Mucosa of descending colon (tissue), 3 donors: ENCODE data around the gene PLA2G4B. TPM values are rescaled to one million over a fixed set of nuclear protein-coding genes. Genes with fewer than 3 reads are reported as not detected.

ENCODE experiments used
- ATAC-seq: fragments of 200-7000 bp; cut with Tn5 transposase; one replicate; pipeline ENCODE4 v1.9.1; 2020; ENCODE audit warnings: mild to moderate bottlenecking, moderate library complexity
- DNase-seq, 3 donors: peaks; one replicate each; pipeline ENCODE4 v3.0.0-alpha.2; 2020
- H3K36me3 ChIP-seq: fragments of 200-600 bp; one replicate; pipeline ENCODE4 v1.8.0; 2021; ENCODE audit warnings: low read depth, mild to moderate bottlenecking
- H3K4me1 ChIP-seq: fragments of 200-600 bp; one replicate; pipeline ENCODE4 v1.8.0; 2021; ENCODE audit warnings: low read depth, mild to moderate bottlenecking
- H3K4me3 ChIP-seq: fragments of 200-600 bp; one replicate; pipeline ENCODE4 v1.8.0; 2021; ENCODE audit warnings: mild to moderate bottlenecking
- H3K9me3 ChIP-seq: fragments of 200-600 bp; one replicate; pipeline ENCODE4 v1.8.0; 2021; ENCODE audit warnings: mild to moderate bottlenecking
- intact Hi-C, 2 donors: fragments of 100-400 bp; cut with DNase I in 1 of 2; cut with micrococcal nuclease in 1 of 2; formaldehyde crosslinking; loops; one replicate each; pipeline versions ENCODE4 v1.11.0 to v1.11.1; 2022; cut with DNase I, micrococcal nuclease
- total RNA-seq, 3 donors: library from RNA; stranded (reverse); fragmentation: NEBNext Ultra II Directional in 2 of 3; extraction: Animal tissue kit (Norgen Biotek cat#: 25700) in 2 of 3; gene quantifications; one replicate each; pipeline versions ENCODE4 v1.2.1 to v1.2.4, GENCODE V29; 2021 to 2023
- TF ChIP-seq, protein P1 (sequence below): fragments of 200-600 bp; IDR thresholded peaks from one replicate; pipeline ENCODE4 v1.8.0; 2022; ENCODE audit warnings: antibody characterized with exemption, mild to moderate bottlenecking
- donor health status: DM: no; HTN: no; CAD: no; lungs with moderate emphysema.
- donor health status: DM: no; HTN: no; CAD: no.
- donor health status: DM: no; HTN: yes; CAD: no.

PLA2G4B gene
- total RNA-seq, 3 donors from 2014 or later, result 5.2 to 9.7 (median 6.4) TPM

DNA sequence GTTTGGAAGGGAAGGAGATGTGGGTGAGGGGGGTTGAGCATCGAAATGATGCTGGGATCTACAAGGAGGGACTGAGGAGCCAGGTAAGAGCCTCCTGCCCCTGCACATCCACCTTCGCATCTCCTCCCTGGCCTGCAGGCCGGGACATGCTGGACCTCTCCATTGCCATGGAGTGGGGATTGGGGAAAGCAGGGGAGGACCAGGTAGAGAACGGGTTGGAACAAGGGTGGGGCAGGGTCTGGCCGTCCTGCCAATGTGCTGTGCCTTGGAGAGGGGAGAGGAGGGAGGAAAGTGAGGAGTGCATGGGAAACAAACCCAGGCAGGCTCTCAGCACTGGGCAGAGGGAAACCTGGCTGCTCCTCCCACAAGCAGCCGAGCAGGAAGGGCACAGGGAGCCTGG lies 10.6 kb downstream of the PLA2G4B start:
- DNase-seq (no peak), ATAC-seq (no peak)
- TF ChIP-seq, protein P1, sequence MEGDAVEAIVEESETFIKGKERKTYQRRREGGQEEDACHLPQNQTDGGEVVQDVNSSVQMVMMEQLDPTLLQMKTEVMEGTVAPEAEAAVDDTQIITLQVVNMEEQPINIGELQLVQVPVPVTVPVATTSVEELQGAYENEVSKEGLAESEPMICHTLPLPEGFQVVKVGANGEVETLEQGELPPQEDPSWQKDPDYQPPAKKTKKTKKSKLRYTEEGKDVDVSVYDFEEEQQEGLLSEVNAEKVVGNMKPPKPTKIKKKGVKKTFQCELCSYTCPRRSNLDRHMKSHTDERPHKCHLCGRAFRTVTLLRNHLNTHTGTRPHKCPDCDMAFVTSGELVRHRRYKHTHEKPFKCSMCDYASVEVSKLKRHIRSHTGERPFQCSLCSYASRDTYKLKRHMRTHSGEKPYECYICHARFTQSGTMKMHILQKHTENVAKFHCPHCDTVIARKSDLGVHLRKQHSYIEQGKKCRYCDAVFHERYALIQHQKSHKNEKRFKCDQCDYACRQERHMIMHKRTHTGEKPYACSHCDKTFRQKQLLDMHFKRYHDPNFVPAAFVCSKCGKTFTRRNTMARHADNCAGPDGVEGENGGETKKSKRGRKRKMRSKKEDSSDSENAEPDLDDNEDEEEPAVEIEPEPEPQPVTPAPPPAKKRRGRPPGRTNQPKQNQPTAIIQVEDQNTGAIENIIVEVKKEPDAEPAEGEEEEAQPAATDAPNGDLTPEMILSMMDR, result no peak
- intact Hi-C loops, result no loop called here
- Histone ChIP-seq H3K4me3 (no peak overlapping the region), H3K4me1 (no peaks in the 10 kb centered on the region), H3K36me3 (no peaks in the 10 kb centered on the region), H3K9me3 (no peaks in the 10 kb centered on the region)

DNA sequence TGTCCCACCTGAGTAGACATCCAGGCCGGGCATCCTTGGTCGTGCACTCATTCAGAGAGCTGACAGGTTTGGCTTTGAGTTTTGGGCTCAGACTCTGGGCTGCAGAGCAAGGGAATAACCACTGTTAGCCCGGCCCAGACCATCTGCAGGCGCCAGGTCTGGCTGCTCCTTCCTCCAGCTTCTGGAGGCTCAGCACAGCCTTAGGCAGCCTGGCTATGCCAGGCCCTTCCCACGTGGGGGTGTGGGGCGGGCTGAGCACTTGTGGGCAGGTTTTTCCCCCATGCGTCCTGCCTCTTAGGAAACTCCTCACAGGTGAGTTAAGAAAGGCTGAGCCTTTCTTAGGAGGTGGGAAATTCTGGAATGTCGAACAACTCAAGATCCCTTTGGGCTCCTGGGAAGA lies 11.2 kb downstream of the PLA2G4B start:
- intact Hi-C loops, result no loop called here
- ATAC-seq (no peak), DNase-seq (no peak)
- H3K36me3 ChIP-seq, result no peaks in the 10 kb centered on the region
- H3K4me3 ChIP-seq, result no peak overlapping the region
- H3K9me3 ChIP-seq, result no peaks in the 10 kb centered on the region
- no peaks in the 10 kb centered on the region for H3K4me1 ChIP-seq
- TF ChIP-seq, protein P1, result no peak

GRCh38 chr15:41850482-41851166 lies 12.0 kb downstream of the PLA2G4B start:
- Histone ChIP-seq H3K4me1 (no peaks in the 10 kb centered on the region), H3K4me3 (no peak overlapping the region), H3K36me3 (no peaks in the 10 kb centered on the region), H3K9me3 (no peaks in the 10 kb centered on the region)
- no peak for DNase-seq
- ATAC-seq, result no peak
- TF ChIP-seq, protein P1, result no peak
- intact Hi-C loops, result no loop called here

- H3K4me1 ChIP-seq, result no peaks in the 10 kb centered on the region
- TF ChIP-seq, protein P1, result no peak
- H3K9me3 ChIP-seq, result no peaks in the 10 kb centered on the region
- intact Hi-C loops, result no loop called here
- ATAC-seq (no peak), DNase-seq (no peak)
- H3K4me3 ChIP-seq, result no peak overlapping the region
- no peaks in the 10 kb centered on the region for H3K36me3 ChIP-seq
Observed at GRCh38 chr15:41851167-41851523, 12.5 kb downstream of the PLA2G4B start.

GRCh38 chr15:41851755-41852370 lies 13.2 kb downstream of the PLA2G4B start:
- H3K9me3 ChIP-seq, result no peaks in the 10 kb centered on the region
- no peak overlapping the region for H3K4me3 ChIP-seq
- no peak for ATAC-seq
- H3K4me1 ChIP-seq, result no peaks in the 10 kb centered on the region
- intact Hi-C loops, result no loop called here
- DNase-seq, result no peak
- no peaks in the 10 kb centered on the region for H3K36me3 ChIP-seq
- TF ChIP-seq, protein P1, result no peak
